Ovary (tissue), 3 donors: ENCODE measurements around the gene TMEM259.

ENCODE experiments used
- POLR2A ChIP-seq: fragments of 450-650 bp; IDR thresholded peaks from one replicate; pipeline ENCODE4 v1.6.1; 2017; ENCODE audit warnings: antibody characterized with exemption, mild to moderate bottlenecking, moderate library complexity
- TF ChIP-seq, protein P1 (sequence below), 3 donors: fragments of 450-650 bp in 2 of 3; fragments of 200-600 bp in 1 of 3; IDR thresholded peaks; one replicate each; pipeline versions ENCODE4 v1.5.1 to v1.8.0; 2016 to 2022; ENCODE audit warnings: antibody characterized with exemption in 3 of 3, mild to moderate bottlenecking in 1 of 3
- donor health status: DM: no; HTN: no; CAD: no.

DNA sequence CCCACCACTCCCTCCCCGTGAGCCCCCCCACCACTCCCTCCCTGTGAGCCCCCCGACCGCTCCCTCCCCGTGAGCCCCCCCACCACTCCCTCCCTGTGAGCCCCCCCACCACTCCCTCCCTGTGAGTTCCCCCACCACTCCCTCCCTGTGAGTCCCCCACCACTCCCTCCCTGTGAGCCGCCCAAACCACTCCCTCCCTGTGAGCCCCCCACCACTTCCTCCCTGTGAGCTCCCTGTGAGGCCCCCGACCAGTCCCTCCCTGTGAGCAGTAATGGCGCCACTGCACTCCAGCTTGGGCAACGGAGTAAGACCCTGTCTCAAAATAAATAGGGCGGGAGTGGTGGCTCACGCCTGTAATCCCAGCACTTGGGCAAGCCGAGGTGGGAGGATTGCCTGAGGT, 28.9 kb upstream of the TMEM259 start:
- no peak for TF ChIP-seq POLR2A
- TF ChIP-seq, protein P1, sequence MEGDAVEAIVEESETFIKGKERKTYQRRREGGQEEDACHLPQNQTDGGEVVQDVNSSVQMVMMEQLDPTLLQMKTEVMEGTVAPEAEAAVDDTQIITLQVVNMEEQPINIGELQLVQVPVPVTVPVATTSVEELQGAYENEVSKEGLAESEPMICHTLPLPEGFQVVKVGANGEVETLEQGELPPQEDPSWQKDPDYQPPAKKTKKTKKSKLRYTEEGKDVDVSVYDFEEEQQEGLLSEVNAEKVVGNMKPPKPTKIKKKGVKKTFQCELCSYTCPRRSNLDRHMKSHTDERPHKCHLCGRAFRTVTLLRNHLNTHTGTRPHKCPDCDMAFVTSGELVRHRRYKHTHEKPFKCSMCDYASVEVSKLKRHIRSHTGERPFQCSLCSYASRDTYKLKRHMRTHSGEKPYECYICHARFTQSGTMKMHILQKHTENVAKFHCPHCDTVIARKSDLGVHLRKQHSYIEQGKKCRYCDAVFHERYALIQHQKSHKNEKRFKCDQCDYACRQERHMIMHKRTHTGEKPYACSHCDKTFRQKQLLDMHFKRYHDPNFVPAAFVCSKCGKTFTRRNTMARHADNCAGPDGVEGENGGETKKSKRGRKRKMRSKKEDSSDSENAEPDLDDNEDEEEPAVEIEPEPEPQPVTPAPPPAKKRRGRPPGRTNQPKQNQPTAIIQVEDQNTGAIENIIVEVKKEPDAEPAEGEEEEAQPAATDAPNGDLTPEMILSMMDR (IDR thresholded peaks at IDR 0.05), result no peak
